ENCODE results near the gene LGI1.
A peak's percentile ranks its signal among the peaks of the same experiment; 100 is the strongest.

The LGI1 gene

DNA sequence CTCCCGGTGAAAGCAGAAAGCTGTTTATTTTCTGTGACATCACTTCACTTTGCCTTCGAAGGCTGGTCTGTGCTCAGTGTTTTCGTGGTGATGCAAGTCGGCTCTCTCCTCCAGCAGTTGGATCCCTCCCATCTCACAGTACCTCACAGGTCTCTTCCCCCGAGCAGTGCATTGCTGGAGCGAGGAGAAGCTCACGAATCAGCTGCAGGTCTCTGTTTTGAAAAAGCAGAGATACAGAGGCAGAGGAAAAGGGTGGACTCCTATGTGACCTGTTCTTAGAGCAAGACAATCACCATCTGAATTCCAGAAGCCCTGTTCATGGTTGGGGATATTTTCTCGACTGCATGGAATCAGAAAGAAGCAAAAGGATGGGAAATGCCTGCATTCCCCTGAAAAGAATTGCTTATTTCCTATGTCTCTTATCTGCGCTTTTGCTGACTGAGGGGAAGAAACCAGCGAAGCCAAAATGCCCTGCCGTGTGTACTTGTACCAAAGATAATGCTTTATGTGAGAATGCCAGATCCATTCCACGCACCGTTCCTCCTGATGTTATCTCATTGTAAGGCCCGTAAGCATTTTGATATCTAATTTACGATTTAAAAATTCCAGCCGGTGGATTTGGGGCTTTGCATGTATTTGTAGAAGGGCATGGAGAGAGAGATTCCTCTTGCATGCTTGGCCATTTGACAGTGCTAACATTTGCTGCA is at the start of gene LGI1:
LGI1 (plus strand) TSS at position 136 of the 707 bp plus-strand sequence; CDS start at position 345, 209 bp downstream.
- DNase-seq (ENCODE audit: low spot score): no peak

DNA sequence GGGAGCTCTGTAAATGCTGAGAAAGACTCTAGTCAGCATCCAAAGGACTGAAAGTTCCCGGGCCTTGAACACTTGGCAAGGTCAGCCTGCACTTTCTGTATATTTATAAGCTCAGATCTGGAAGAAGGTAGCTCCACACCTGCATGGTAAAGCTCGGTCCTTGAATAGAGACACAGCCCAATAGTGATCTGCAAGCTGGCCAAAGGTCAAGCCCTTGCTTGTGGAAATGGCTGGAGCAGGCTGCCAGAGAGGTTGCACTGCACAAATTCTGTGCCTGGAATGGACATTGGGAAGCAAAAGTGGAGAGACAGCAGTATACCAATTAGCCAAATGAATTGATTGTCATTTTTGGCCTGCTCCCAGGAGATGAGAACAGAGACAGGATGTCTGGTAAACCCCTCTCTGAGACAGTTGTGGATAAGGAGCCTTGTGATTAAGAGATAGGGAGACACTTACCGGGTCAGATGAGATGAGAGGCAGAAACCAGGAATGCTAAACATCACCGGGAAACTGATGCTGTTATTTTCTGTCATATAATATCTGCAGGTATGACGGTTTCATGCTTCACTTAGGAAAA is 47.3 kb upstream of the LGI1 start:
- DNase-seq (ENCODE audit: low spot score): no peak

DNA sequence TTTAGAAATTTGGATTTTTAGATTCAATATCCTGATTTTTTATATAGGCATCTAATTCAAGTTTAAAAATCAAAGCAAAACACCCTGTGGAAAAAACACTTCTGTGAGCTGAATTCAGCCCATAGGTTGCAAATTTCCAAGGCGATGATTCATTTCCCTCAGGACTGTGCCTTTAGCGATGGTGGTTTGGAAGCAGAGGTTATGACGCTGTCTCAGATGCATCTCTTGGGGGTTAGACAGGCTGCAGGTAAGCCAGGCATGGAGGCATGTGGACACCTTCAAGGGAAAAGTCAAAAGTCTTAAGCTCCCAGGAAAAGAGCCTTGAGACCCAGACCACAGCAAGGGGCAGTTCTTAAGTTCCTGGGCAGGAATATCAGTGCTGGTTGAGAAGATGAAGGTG is 45.8 kb upstream of the LGI1 start:
- no peak for DNase-seq (ENCODE audit: low spot score)

DNA sequence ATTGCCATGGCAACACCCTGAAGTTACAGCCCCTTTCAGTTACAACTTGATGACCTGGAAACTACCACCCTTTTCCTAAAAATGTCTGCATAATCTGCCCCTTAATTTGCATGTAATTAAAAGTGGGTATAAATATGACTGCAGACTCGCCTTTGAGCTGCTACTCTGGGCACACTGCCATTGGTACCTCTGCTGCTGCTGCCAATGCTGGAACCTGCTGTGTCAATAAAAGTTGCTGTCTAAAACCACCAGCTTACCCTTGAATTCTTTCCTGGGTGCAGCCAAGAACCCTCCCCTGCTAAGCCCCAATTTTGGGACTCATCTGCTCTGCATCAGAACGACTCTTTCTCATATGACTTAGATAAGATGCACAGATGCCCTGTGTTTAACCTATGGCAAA is 45.1 kb upstream of the LGI1 start:
- no peak for DNase-seq (ENCODE audit: low spot score)

DNA sequence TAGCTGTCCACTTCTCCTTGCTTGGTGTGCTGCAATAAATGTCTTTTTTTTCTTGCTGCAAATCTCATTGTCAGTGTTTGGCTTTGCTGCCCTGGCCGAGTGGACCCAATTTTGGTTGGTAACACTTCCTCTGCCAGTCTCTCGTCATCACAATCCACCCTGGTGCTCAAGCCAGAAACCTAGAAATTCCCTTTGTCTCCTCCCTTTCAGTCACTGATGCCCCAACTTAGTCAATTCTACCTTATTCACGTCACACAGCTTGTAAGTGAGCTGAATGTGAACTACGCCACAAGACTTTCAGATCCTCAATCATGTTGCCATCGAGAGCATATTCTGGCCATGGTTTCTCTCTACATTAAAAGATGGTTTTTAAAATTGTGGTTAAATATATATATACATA is 42.4 kb upstream of the LGI1 start:
- no peak for DNase-seq (ENCODE audit: low spot score)

DNA sequence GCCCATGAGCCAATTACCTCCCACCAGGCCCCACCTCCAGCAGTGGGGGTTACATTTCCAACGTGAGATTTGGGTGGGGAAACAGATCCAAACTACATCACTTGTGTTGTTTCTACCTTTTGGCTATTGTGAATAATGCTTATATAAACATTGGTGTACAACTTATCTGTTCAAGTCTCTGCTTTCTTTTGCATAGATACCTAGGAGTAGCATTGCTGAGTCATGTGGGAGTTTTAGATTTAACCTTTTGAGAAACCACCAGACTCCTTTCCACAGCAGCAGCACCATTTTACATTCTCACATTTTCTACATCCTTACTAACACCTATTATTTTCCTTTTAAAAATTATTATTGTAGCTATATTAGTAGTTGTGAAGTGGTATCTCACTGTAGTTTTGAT is 41.0 kb upstream of the LGI1 start:
- DNase-seq (ENCODE audit: low spot score): no peak

DNA sequence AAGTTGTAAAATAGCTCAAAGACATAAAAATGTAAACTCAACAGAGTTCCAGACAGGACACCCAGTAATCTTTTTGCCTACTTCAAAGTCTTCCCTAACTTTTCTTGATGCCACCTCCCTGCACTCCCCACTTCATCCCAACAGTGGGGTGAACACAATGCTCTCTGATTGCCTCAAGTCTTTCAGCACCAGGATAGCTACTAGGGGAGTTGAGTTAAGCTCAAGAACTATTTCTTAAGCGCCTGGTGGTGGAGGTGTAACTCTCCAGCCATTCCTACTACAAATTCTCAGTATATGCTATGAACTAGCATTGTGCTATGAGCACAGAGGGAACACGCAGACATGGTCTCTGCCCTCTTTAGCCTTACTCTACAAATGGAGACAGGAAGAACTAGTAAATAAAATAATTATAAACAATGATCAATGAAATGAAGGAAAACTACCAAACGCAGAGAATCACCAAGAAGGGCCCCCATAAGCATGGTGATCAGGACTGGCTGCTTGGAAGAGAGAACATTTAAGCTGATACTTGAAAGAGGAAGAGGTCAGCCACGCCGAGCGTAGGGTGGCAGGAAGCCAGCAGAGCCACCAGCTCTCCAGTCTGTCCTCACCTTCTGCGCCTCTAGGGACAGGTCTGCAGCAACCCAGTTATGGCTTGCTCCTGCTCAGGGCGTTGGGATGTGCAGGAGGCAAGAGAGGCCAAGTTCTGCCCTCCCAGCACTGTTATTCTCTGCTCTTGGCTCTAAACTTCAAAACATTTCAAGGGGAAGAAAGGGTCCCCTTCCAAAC is 38.6 kb upstream of the LGI1 start:
- no peak for DNase-seq (ENCODE audit: low spot score)

DNA sequence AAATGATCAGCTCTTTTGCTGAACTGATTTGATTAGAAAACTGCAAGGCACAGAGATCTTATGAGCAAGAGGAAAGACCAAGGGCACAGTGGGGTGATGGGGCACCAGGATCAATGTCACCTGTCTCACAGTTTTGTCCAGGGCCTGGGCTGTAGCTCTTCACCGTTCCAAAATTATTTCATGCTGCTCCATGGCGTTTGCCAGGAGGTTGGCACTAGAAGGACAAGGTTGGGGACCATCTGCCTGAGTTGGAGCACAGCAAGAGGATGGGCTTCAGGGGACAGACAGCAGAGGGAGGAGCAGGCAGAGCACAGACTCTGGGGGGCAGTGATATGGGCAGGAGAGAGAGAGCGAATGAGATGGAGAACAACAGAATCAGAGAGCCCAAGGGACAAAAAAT is 37.8 kb upstream of the LGI1 start:
- DNase-seq (ENCODE audit: low spot score): no peak

DNA sequence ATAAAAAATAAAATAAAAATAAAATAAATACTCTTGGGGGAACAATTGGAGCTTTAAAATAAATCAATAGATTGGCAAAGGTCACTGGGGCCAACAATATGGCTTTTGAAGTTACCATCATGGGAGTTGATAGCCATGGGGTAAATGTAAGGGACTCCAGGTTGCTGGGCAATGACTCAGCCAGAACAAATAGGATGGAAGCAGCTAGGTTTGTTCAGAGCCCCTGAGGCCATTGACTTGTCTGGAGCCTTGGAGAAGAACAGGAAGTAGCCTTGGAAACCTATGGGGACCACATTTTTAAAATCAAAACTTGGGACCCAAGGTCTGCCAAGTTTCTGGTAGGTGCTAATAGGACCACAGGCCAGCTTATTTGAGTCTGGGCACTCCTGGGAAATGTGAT is 35.2 kb upstream of the LGI1 start:
- DNase-seq (ENCODE audit: low spot score): no peak

DNA sequence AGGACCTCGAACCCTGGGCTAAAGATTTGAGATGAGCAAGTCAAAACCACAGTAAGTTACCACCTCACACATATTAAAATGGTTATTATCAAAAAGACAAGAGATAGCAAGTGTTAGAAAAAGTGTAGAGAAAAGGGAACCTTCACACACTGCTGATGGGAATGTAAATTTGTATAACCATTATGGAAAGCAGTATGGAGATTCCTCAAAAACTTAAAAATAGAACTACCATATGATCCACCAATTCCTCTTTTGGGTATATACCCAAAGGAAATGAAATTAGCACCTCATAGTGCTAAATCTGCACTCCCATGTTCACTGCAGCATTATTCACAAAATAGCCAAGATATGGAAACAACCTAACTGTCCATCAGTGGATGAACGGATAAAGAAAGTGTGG is 34.6 kb upstream of the LGI1 start:
- no peak for DNase-seq (ENCODE audit: low spot score)

DNA sequence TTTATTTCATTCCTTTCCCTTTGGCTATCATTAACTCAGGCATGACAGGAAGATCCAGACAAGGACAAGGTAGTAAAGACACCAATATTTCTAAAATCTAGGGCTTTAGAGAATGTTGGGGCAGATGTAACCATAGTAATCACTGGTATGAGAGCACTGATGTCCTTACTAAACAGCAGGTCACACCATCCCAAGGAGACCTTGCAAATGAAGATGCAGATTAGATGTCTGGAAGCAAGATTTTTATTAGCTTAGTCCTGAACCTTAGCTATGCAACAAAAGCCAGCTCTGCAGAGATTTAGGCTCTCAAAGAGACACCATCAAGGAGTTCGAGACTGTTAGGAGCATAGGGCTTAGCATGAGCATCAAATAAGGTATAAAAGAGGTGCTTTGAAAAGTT is 31.7 kb upstream of the LGI1 start:
- DNase-seq (ENCODE audit: low spot score): no peak

DNA sequence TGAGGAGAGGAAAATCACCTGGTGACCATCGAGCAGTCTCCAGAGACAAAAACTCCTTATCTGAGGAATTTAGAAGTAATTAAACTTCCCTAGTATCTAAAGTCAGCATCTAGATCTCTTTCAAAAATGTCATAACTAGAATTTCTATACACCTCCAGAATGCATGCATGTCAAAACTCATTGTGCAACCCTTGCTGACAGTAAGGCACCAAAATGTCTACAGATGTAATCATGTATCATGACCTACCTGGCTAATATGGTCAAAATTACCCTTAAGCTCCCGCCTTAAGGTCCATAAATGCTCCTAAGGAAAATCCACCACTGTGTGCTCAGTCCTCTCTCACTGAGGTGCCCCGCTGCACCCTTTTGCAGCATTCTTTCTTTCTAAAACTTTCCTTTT is 16.4 kb upstream of the LGI1 start:
- no peak for DNase-seq (ENCODE audit: low spot score)

DNA sequence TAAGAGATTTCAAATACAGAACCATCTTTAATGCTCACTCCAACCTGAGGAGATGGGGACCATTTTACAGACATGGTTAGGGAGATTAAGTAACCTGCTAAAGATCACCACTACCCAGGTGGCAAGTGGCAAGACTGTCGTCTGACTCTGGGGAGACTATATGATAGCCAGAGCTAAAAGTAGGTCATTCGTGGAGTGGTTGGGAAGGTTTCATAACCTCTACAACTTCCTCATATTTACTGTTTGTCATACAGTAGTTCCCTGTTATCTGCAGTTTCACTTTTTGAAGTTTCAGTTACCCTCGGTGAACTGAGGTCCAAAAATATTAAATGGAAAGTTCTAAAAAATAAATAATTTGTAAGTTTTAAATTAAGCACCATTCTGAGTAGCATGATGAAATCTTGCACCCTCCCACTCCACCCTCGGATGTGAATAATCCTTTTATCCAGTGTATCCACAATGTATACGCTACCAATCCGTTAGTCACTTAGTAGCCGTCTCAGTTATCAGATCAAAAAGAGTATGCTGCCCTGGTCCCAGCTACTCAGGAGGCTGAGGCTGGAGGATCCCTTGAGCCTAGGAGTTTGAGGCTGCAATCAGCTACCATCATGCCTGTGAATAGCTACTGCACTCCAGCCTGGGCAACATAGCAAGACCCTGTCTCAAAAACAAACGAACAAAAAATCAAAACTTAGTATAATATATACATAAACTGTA is 14.9 kb upstream of the LGI1 start:
- no peak for DNase-seq (ENCODE audit: low spot score)

DNA sequence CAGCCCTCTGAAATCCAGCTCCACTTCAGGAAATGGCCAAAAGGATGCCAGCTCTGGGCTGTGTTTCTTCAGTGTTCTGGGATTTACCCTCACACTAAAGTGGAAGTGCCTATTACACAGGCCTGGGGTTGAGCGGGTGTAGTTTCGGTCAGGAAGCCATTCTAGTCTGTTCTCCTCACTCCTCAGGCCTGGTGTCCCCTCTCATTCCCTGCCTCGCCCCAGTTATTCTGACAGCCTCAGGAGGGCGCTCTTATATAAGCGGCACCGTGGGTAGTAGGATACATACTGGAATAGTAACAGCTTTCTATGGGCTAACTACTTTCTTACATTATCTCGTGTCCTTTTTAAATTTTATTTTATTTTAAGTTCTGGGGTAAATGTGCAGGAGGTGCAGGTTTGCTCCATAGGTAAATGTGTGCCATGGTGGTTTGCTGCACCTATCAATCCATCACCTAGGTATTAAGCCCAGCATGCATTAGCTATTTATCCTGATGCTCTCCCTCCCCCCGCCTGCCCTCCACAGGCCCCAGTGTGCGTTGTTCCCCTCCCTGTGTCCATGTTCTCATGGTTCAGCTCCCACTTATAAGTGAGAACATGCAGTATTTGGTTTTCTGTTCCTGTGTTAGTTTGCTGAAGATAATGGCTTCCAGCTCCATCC is 12.2 kb upstream of the LGI1 start:
- DNase-seq (ENCODE audit: low spot score): no peak

DNA sequence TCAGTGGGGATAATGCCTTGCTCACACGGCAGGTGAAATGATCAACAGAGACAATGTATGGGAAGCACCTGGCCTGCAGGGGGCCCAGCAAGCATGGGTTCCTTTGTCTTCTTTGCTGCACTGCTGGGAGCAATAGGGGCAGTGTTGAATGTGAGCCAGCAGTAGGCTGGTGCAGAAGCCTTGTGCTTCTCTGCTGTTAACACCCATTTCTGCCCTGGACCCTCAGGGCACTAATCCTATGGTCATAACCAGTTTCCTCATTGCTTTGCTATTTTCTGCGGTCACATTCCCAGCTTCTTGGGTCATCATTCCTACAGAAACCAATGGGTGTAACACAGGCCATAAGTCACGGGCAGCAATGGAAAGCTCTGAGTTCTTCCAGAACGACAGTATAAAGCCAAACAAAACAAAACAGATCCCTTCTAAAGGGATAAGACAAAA is 10.9 kb upstream of the LGI1 start:
- DNase-seq (ENCODE audit: low spot score): no peak

DNA sequence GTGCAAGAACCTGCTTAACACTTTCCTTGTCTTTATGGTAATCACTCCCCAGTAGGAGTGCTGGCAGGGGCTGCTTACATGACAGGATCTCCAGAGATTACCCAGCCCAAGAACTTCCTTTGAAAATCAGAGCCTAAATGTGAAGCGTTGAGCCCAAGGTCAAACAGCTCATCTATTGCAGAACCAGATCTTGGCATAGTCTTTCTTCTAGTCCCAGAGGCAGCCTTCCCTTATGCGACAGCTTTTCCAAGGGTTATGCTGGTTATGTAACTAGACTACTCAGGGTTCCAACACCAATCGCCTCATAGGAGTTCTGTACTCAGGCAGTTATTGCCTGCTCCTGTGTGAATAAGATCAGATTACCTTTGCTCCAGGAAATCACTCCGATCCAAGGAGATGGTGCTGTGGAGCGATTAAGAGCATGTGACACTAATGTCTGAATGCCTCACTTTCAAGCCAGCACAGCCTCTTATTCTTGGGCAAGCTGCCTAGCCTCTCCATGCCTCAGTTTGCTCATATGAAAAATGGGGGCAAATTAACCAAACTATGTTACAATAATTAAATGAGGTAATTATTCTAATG is 8.4 kb upstream of the LGI1 start:
- DNase-seq (ENCODE audit: low spot score): no peak

DNA sequence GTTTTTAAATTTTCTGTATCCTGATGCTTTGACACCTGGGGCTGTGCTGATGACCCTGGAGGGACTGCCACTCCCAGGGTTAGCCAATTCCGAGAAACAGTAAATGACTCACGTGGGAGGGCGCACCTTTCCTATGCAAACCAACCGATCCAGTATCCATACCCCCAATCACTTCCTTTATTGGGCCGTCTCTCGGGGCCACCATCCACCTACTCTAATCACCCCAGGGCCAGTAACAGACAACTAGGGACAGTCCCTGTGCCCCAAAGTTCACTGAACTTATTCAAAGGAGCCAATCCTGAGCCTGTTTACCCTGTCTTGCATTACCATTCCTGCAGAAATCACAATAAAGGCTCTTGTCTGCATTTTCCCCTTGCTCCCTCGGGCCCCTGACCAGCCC is 6.6 kb upstream of the LGI1 start:
- DNase-seq (ENCODE audit: low spot score): no peak

DNA sequence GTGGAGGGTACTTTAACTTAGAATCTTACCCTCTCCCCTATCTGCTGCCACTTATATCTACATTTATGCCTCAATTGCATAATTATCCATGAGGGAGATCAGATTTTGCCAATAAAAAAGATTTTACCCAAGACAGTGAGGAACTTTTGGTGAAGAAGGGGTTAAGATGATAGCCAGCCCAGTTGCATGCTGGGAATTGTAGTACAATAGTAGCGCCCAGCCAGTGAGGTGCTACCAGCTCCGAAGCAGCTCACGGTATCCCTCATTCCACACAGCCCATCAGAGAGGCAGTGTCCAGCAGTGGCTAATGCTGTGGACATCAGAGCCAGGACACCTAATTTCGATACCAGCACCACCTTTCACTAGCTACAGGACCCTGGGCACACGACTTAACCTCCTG is 5.9 kb upstream of the LGI1 start:
- no peak for DNase-seq (ENCODE audit: low spot score)

DNA sequence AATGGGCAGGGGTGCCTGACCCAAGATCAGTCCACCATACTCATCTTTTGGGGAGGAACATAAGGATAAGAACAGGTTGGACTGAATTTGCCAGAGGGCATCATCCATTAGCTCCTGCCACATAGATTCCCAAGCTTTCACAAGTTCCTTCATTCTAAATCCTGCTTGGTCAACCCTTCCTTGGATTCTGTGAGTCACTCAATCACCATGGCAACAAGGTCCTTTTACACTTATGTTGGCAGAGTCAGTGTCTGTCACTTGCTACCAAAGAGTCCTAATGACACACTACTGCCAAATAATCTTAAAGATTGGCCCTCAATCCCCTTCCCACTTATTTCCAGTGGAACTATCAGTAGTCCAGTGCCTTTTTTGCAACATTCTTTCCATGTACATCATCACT is 5.0 kb upstream of the LGI1 start:
- DNase-seq (ENCODE audit: low spot score): peak; percentile 60

DNA sequence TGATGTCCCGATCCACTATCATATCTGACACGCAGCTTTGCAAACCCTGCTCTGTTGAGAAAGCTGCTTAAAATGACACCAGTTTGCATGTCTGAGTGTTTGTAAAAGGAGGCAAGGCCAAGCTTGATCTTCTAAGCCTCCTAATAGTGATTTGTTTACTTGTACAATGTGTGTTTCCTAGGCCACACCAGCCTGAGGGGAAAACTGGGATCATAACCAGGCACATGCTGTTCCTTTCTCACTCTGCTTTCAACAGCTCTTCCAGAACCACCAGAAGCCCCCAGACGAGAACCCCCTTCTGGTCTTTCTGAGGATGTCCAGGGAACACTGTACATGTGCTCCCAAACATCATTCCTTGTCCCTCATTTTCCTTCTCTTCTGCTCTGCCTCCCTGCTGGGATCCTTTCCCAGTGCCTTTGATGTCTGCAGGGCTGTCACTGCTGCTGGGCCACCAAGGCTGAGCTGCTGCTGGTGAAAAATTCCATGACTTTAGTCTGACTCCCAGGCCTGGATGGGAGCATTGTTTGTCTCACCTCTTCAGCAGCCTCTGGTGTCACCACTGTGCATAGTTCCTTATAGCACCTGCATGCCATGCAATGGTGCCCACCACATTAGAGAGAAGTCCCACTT is 4.0 kb upstream of the LGI1 start:
- no peak for DNase-seq (ENCODE audit: low spot score)

DNA sequence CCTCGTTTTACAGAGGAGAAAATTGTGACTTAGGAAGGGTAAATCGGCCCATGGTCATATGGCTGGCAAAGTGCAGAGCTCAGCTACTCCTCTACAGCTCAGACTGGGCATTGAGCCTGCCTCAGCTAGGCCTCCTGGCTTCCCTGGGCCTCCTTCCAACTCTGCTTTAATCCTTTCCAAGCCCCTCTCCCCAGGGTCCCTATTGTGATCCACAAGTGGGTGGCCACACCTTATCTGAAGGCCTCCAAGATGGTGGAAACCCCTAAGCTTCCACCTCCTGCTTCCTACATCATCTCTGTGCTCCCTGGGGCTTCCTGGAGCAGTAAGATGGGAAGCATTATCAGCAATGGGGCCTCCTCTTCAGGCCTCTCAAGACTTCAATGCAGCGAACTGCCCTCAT is 3.0 kb upstream of the LGI1 start:
- no peak for DNase-seq (ENCODE audit: low spot score)
